Liver (tissue), 3 donors: ENCODE measurements around the gene ST3GAL3.

ENCODE experiments used
- ATF3 ChIP-seq: IDR thresholded peaks from 2 replicates; pipeline ENCODE4 v1.6.1; 2016; ENCODE audit warnings: antibody characterized with exemption
- FOXA1 ChIP-seq: IDR thresholded peaks from 2 replicates; pipeline ENCODE4 v1.6.1; 2016; ENCODE audit warnings: antibody characterized with exemption
- FOXA2 ChIP-seq: IDR thresholded peaks from 2 replicates; pipeline ENCODE4 v1.6.1; 2016; ENCODE audit warnings: antibody characterized with exemption
- GABPA ChIP-seq, 2 donors: IDR thresholded peaks in 1 of 2; conservative IDR thresholded peaks in 1 of 2; 2 replicates each; pipeline ENCODE4 v1.6.1; 2016; ENCODE audit warnings: antibody characterized with exemption in 2 of 2, mild to moderate bottlenecking in 1 of 2, moderate library complexity in 1 of 2
- JUND ChIP-seq, 2 donors: IDR thresholded peaks; 2 replicates each; pipeline ENCODE4 v1.6.1; 2016; ENCODE audit warnings: antibody characterized with exemption in 2 of 2
- RAD21 ChIP-seq, 2 donors: IDR thresholded peaks; 2 replicates each; pipeline ENCODE4 v1.6.1; 2016; ENCODE audit warnings: antibody characterized with exemption in 2 of 2, mild to moderate bottlenecking in 2 of 2
- REST ChIP-seq: IDR thresholded peaks from 2 replicates; pipeline ENCODE4 v1.6.1; 2016; ENCODE audit warnings: antibody characterized with exemption, mild to moderate bottlenecking
- TAF1 ChIP-seq: conservative IDR thresholded peaks from 2 replicates; pipeline ENCODE4 v1.6.1; 2016; ENCODE audit warnings: antibody characterized with exemption, mild to moderate bottlenecking
- YY1 ChIP-seq: IDR thresholded peaks from 2 replicates; pipeline ENCODE4 v1.6.1; 2016; ENCODE audit warnings: antibody characterized with exemption, mild to moderate bottlenecking
- TF ChIP-seq, protein P1 (sequence below): fragments of 150-350 bp; IDR thresholded peaks from 2 replicates; pipeline ENCODE4 v1.5.1; 2017; ENCODE audit warnings: improper control_type of control experiment, low read depth, low read length; ENCODE audit not compliant: missing input control
- TF ChIP-seq, protein P2 (sequence below): IDR thresholded peaks from 2 replicates; pipeline ENCODE4 v1.6.1; 2016; ENCODE audit warnings: antibody characterized with exemption
- donor health status: healthy.
- donor health status: healthy.

DNA sequence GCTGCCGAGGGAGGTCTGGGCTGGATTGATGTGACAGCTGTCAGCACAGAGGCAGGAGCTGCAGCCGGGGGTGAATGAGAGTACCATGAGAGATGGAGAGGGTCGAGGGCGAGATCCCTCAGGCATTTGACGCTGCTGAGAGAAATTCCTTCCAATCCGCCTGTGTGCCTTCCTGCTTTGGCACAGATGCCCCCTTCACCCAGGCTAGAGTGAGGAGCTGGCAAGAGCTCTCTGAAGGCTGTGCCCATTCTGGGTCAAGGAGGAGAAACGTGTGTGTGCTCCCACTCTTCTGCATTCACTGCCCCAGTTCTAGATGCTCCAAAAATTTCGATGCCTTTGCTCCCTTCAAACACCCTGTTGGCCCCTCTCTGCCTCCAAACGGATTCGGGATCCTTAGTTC, 231.0 kb downstream of the ST3GAL3 start:
- TF ChIP-seq, protein P1, sequence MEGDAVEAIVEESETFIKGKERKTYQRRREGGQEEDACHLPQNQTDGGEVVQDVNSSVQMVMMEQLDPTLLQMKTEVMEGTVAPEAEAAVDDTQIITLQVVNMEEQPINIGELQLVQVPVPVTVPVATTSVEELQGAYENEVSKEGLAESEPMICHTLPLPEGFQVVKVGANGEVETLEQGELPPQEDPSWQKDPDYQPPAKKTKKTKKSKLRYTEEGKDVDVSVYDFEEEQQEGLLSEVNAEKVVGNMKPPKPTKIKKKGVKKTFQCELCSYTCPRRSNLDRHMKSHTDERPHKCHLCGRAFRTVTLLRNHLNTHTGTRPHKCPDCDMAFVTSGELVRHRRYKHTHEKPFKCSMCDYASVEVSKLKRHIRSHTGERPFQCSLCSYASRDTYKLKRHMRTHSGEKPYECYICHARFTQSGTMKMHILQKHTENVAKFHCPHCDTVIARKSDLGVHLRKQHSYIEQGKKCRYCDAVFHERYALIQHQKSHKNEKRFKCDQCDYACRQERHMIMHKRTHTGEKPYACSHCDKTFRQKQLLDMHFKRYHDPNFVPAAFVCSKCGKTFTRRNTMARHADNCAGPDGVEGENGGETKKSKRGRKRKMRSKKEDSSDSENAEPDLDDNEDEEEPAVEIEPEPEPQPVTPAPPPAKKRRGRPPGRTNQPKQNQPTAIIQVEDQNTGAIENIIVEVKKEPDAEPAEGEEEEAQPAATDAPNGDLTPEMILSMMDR = no peak
- no peak for TF ChIP-seq TAF1
- no peak for TF ChIP-seq GABPA (IDR thresholded peaks at IDR 0.05 in 1 of 2, conservative IDR thresholded peaks at IDR 0.05 in 1 of 2)
- no peak for TF ChIP-seq JUND (IDR thresholded peaks at IDR 0.05)
- TF ChIP-seq FOXA2 = no peak
- no peak for TF ChIP-seq FOXA1
- TF ChIP-seq, protein P2, sequence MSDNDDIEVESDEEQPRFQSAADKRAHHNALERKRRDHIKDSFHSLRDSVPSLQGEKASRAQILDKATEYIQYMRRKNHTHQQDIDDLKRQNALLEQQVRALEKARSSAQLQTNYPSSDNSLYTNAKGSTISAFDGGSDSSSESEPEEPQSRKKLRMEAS = no peak
- TF ChIP-seq YY1 = no peak
- TF ChIP-seq RAD21 (IDR thresholded peaks at IDR 0.05) = no peak
- TF ChIP-seq ATF3 = no peak
- TF ChIP-seq REST = no peak
